H1 (cell line): ENCODE results near the gene ADRA2B. TPM values are rescaled to one million over a fixed set of nuclear protein-coding genes. Genes with fewer than 3 reads are reported as not detected.
A peak's percentile ranks its signal among the peaks of the same experiment; 100 is the strongest.

Experiments
- CEBPB ChIP-seq: IDR thresholded peaks from 2 replicates; pipeline ENCODE4 v1.6.1; 2012; ENCODE audit warnings: low read depth, low read length
- CTCF ChIP-seq, 3 experiments: IDR thresholded peaks; 1 replicate in 2 of 3; 2 replicates in 1 of 3; pipeline versions ENCODE4 v1.5.1 to v1.6.1; 2011; ENCODE audit warnings: low read length in 3 of 3, mild to moderate bottlenecking in 3 of 3, inconsistent platforms in 2 of 3, low read depth in 1 of 3, moderate library complexity in 1 of 3; ENCODE audit not compliant: insufficient read depth in 1 of 3; ENCODE audit errors: control extremely low read depth in 1 of 3
- HDAC2 ChIP-seq, 2 experiments: fragments of 300-600 bp in 1 of 2; sonication (generic) in 1 of 2; IDR thresholded peaks; 2 replicates each; pipeline ENCODE4 v1.6.1; 2011 to 2012; ENCODE audit warnings: low read depth in 2 of 2, low read length in 2 of 2, mild to moderate bottlenecking in 2 of 2, moderate library complexity in 2 of 2, borderline replicate concordance in 1 of 2, inconsistent platforms in 1 of 2
- JUN ChIP-seq: IDR thresholded peaks from 2 replicates; pipeline ENCODE4 v1.6.1; 2011; ENCODE audit warnings: low read depth, mild to moderate bottlenecking, improper control_type of control experiment, low read length
- MAX ChIP-seq: IDR thresholded peaks from 2 replicates; pipeline ENCODE4 v1.6.1; 2012; ENCODE audit warnings: inconsistent platforms
- RFX5 ChIP-seq: IDR thresholded peaks from 2 replicates; pipeline ENCODE4 v1.6.1; 2011; ENCODE audit warnings: low read depth, low read length, improper control_type of control experiment, borderline replicate concordance
- RXRA ChIP-seq: IDR thresholded peaks from 2 replicates; pipeline ENCODE4 v1.6.1; 2011; ENCODE audit warnings: low read depth, mild to moderate bottlenecking, low read length, moderate library complexity; ENCODE audit not compliant: insufficient read depth
- SIRT6 ChIP-seq: IDR thresholded peaks from one replicate; pipeline ENCODE4 v1.7.1; 2012; ENCODE audit warnings: low read length, inconsistent platforms
- ZNF274 ChIP-seq: IDR thresholded peaks from 2 replicates; pipeline ENCODE4 v1.7.0; 2012; ENCODE audit warnings: low read length, borderline replicate concordance; ENCODE audit errors: extremely low read depth
- polyA plus RNA-seq, 7 experiments: library from polyadenylated mRNA; depleted of rRNA in 3 of 7; stranded (reverse) in 5 of 7; unstranded in 2 of 7; fragments of >200 nt in 5 of 7; fragments of 200-250 nt in 2 of 7; gene quantifications; 1 replicate in 5 of 7; 2 replicates in 1 of 7; 4 replicates in 1 of 7; pipeline versions ENCODE4 v1.2.1 to v1.2.3, GENCODE V29; 2011 to 2013; ENCODE audit warnings: missing spikeins in 2 of 7, mixed read lengths in 2 of 7
- total RNA-seq: library from RNA; stranded (reverse); fragmentation: NEBNext Ultra II Directional; extraction: Animal tissue kit (Norgen Biotek cat#: 25700); gene quantifications from 2 replicates; pipeline ENCODE4 v1.2.1, GENCODE V29; 2021

The ADRA2B gene
- total and polyA plus RNA-seq, 2 of the 8 experiments (the other 6 are each of a cell fraction or from before 2014, with no cell fraction given), result 5.8 to 6.5 TPM

- peak in 2 of 3 experiments; percentile 55 to 73; a peak in 3 of 4 replicates for TF ChIP-seq CTCF (IDR thresholded peaks at IDR 0.05; ENCODE audit: control extremely low read depth in 1 of 3, insufficient read depth in 1 of 3, low read depth in 1 of 3, low read length in 3 of 3)
- TF ChIP-seq CEBPB, result no peak
- no peak for TF ChIP-seq SIRT6
- peak; percentile 78 for TF ChIP-seq MAX
- no peak for TF ChIP-seq JUN
- TF ChIP-seq ZNF274, result no peak
- no peak; a peak in 1 of 4 replicates for TF ChIP-seq HDAC2 (IDR thresholded peaks at IDR 0.05; ENCODE audit: borderline replicate concordance in 1 of 2, low read depth in 2 of 2, low read length in 2 of 2)
- TF ChIP-seq RFX5, result no peak
- no peak for TF ChIP-seq RXRA
These were observed 27.6 kb upstream of the ADRA2B start (continued) for GRCh38 chr2:96143848-96144480.
